Testis (tissue), 3 donors: Measurements from ENCODE around the gene PC. TPM values are rescaled to one million over a fixed set of nuclear protein-coding genes. Genes with fewer than 3 reads are reported as not detected.

Experiments
- DNase-seq: peaks from one replicate; pipeline ENCODE4 v3.0.0-alpha.2; 2019
- H3K27ac ChIP-seq, 2 donors: fragments of 200-600 bp; sonication (generic); one replicate each; pipeline ENCODE4 v1.5.1; 2019
- H3K27me3 ChIP-seq: fragments of 200-600 bp; sonication (generic); one replicate; pipeline ENCODE4 v1.5.1; 2019
- H3K36me3 ChIP-seq: fragments of 200-600 bp; sonication (generic); one replicate; pipeline ENCODE4 v1.5.1; 2017; ENCODE audit warnings: low read depth; ENCODE audit errors: missing control alignments
- H3K4me1 ChIP-seq: fragments of 200-600 bp; sonication (generic); one replicate; pipeline ENCODE4 v1.5.1; 2019
- H3K4me3 ChIP-seq, 2 donors: fragments of 200-600 bp; sonication (generic); one replicate each; pipeline ENCODE4 v1.5.1; 2017 to 2019
- H3K9me3 ChIP-seq: fragments of 200-600 bp; sonication (generic); one replicate; pipeline ENCODE4 v1.5.1; 2017
- CTCF ChIP-seq, 3 experiments: fragments of 450-650 bp in 2 of 3; fragments of 200-600 bp in 1 of 3; sonication (generic) in 1 of 3; IDR thresholded peaks; one replicate each; pipeline ENCODE4 v1.5.1; 2016 to 2019; ENCODE audit warnings: antibody characterized with exemption in 3 of 3, mild to moderate bottlenecking in 2 of 3, moderate library complexity in 1 of 3
- POLR2A ChIP-seq: fragments of 450-650 bp; IDR thresholded peaks from one replicate; pipeline ENCODE4 v1.6.1; 2017; ENCODE audit warnings: antibody characterized with exemption, mild to moderate bottlenecking, moderate library complexity
- WGBS, 2 donors: methylation state at CpG; one replicate each; pipeline ENCODE4 v1.1.5; 2018; 5-methylcytosine and 5-hydroxymethylcytosine counted together
- intact Hi-C: fragments of 100-400 bp; cut with DNase I; formaldehyde crosslinking; loops from one replicate; pipeline ENCODE4 v1.15.1; 2023; ENCODE audit warnings: low total_unique reads
- polyA plus RNA-seq: library from polyadenylated mRNA; stranded (reverse); fragments of 350-450 nt; fragmentation: Illumina TruSeq; extraction: RNeasy Lipid Tissue Mini Kit (QIAGEN cat#74804); gene quantifications from one replicate; pipeline ENCODE4 v1.2.3, GENCODE V29; 2014; ENCODE audit warnings: low read depth, low replicate concordance; ENCODE audit not compliant: insufficient read depth
- total RNA-seq, 2 donors: library from RNA; depleted of rRNA; stranded (reverse); fragments of >200 nt; gene quantifications; one replicate each; pipeline ENCODE4 v1.2.3, GENCODE V29; 2016

Gene PC
- total and polyA plus RNA-seq, 3 donors from 2014 or later = 40.9 to 53.1 (median 46.0) TPM

DNA sequence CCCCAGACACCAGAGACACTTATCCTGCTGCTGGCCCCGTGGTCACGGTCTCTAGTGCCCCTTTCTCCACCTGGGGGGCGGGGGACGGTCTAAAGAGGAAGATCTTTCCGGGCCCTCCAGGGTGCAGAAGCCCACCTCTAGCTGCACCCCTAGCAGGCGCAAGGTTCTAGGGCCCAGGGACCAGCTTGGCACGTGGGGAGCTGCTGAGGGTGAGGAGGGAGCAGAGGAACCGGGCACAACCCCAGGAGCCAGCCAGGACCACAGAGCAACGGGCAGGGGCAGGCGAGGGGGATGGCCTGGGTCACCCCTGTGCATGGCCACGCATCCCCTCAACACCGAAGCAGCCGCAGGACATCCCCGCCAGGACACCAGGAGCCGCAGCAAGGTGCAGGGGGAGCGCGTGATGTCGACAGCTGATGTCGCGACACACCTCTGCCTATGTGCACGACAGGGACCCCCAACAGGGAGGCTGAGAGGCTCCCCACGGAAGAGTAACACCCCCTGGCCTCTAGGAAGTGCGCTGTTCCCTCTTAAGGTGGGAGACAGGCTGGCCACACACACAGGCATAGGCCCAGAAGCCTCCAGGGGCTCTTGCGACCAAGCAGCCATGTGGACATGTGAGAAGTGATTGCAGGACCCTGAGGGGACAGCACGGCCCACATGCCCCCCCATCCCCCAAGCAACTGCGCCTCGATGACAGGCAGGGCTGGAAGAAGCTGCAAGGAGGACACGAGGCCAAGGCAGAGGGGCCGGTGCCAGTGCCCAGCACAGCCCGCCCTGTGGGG lies 96.2 kb downstream of the PC start:
- no peak for TF ChIP-seq POLR2A
- no peak for TF ChIP-seq CTCF (IDR thresholded peaks at IDR 0.05)
- no peak overlapping the region for H3K27ac ChIP-seq
- H3K4me3 ChIP-seq = no peak overlapping the region
- H3K27me3 ChIP-seq = no peaks in the 10 kb centered on the region
- 91 to 92% methylated on average over 6 to 29 of the region's 30 CpGs for WGBS, 2 donors
- H3K4me1 ChIP-seq = no peaks in the 10 kb centered on the region
- no peak for DNase-seq
- no peaks in the 10 kb centered on the region for H3K9me3 ChIP-seq
- no peaks in the 10 kb centered on the region for H3K36me3 ChIP-seq
- intact Hi-C loops = no loop called here

- Histone ChIP-seq H3K9me3 (no peaks in the 10 kb centered on the region), H3K27me3 (no peaks in the 10 kb centered on the region), H3K36me3 (no peaks in the 10 kb centered on the region), H3K4me3 (no peak overlapping the region), H3K4me1 (no peaks in the 10 kb centered on the region), H3K27ac (no peak overlapping the region)
- DNase-seq = no peak
- 90 to 95% methylated on average over 15 to 32 of the region's 32 CpGs for WGBS, 2 donors
- intact Hi-C loops = no loop called here
- TF ChIP-seq POLR2A (no peak), CTCF (IDR thresholded peaks at IDR 0.05) (no peak)
Observed at GRCh38 chr11:66861038-66861773, 97.0 kb downstream of the PC start.

DNA sequence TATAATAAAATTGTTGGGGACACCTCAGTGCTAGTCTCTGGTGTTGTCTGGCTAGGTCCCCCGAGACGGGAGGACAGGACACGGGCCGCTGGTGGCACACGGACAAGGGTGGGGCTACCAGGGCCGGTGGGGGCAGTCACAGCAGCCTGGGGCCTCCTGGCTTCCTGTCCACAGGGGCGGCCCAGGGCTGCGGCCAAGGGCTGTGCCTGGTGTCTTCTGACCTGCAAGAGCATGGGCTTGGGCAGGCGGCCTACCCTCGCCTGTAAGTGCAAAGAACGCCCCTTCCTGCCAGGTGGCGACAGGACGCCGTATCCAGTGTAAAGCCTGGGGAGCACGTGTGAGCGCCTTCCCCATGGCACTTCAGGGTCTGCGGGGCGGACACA lies 97.7 kb downstream of the PC start:
- no peak for DNase-seq
- 88 to 92% methylated on average over 12 to 18 of the region's 18 CpGs for WGBS, 2 donors
- H3K36me3 ChIP-seq = no peaks in the 10 kb centered on the region

GRCh38 chr11:66859686-66860448 lies 98.3 kb downstream of the PC start:
- TF ChIP-seq POLR2A (no peak), CTCF (IDR thresholded peaks at IDR 0.05) (no peak)
- no peaks in the 10 kb centered on the region for H3K27me3 ChIP-seq
- H3K4me3 ChIP-seq = no peak overlapping the region
- DNase-seq = no peak
- no peaks in the 10 kb centered on the region for H3K36me3 ChIP-seq
- no peak overlapping the region for H3K27ac ChIP-seq
- no peaks in the 10 kb centered on the region for H3K9me3 ChIP-seq
- WGBS, 2 donors = 92 to 94% methylated on average over 14 to 32 of the region's 41 CpGs
- H3K4me1 ChIP-seq = peaks cover 7% of the 10 kb centered on the region
- intact Hi-C loops = no loop called here

More for the DNA sequence above, 97.7 kb downstream of the PC start:
- Histone ChIP-seq H3K4me3 (no peak overlapping the region), H3K9me3 (no peaks in the 10 kb centered on the region), H3K27ac (no peak overlapping the region), H3K27me3 (no peaks in the 10 kb centered on the region), H3K4me1 (peaks cover 5% of the 10 kb centered on the region)
- TF ChIP-seq CTCF (IDR thresholded peaks at IDR 0.05) (no peak), POLR2A (no peak)
- intact Hi-C loops = no loop called here
